ENCODE data around the gene KRTAP12-3. TPM values are rescaled to one million over a fixed set of nuclear protein-coding genes. Genes with fewer than 3 reads are reported as not detected.
"Not testable (repeated sequence)": the region's sequence is repeated elsewhere in the genome, so short reads cannot be mapped to it uniquely, and the experiment has no call there.

KRTAP12-3 gene, protein sequence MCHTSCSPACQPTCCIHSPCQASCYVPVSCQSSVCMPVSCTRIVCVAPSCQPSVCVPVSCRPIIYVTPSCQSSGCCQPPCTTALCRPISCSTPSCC
- total RNA-seq (2014; rRNA removed; shearing (Covaris generic)) = not detected in 2 replicates
- polyA plus RNA-seq (2015; cell fraction: cytosol; rRNA removed) = not detected in 2 replicates
- not detected in 2 replicates for polyA plus RNA-seq (2015; cell fraction: nucleus; rRNA removed)

GRCh38 chr21:44657635-44658540 is at the start of gene KRTAP12-3:
Gene KRTAP12-3, plus strand, starts transcription at chr21:44657932. Its CDS starts 48 bp downstream, at chr21:44657980.
- no peak for DNase-seq (ENCODE audit: low read depth)

DNA sequence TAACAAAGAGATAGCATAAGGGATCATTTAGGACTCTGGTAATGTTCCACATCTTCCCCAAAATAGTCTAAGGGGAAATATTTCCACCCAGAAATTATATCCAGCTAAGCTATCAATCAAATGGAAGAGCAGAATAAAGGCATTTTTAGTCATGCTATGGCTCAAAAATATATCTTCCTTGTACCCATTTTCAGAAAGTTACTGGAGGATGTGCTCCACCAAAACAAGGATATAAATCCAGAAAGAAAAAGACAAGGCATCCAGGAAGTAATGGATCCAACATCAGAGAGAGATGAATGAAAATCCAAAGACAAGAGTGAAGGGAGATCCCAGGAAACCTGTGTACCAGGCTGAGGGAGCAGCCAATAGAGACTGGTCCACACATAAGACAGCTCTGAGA is 48.5 kb upstream of the KRTAP12-3 start:
- DNase-seq (ENCODE audit: low read depth) = no peak

GRCh38 chr21:44610157-44610843 is 47.4 kb upstream of the KRTAP12-3 start:
- not testable (repeated sequence) for DNase-seq (ENCODE audit: low read depth)

DNA sequence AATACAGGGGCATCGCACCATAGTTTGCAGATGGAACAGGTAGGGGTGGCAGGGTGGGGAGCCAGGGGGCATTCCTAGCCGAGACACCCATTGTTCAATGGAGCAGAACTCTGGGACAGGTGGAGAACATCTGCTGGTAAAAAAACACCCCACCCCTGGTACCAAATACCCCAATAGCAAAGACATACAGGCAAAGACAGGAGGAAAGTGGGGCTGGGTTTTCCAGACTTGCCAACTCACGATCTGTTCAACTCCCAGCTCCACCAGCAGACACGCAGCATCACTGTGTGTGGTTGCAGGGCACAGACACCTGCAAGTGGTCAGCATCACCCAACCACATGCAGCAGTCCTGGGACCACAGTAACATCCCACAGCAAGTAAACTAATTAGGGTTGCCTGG is 46.2 kb upstream of the KRTAP12-3 start:
- no peak for DNase-seq (ENCODE audit: low read depth)

GRCh38 chr21:44612029-44612486 is 45.7 kb upstream of the KRTAP12-3 start, which contains the start of gene KRTAP10-8:
Gene KRTAP10-8, plus strand, starts transcription at chr21:44612079. Its CDS starts 22 bp downstream, at chr21:44612101.
- DNase-seq (ENCODE audit: low read depth) = no peak

- DNase-seq (ENCODE audit: low read depth) = no peak
These were observed 45.0 kb upstream of the KRTAP12-3 start for GRCh38 chr21:44612669-44613229.

DNA sequence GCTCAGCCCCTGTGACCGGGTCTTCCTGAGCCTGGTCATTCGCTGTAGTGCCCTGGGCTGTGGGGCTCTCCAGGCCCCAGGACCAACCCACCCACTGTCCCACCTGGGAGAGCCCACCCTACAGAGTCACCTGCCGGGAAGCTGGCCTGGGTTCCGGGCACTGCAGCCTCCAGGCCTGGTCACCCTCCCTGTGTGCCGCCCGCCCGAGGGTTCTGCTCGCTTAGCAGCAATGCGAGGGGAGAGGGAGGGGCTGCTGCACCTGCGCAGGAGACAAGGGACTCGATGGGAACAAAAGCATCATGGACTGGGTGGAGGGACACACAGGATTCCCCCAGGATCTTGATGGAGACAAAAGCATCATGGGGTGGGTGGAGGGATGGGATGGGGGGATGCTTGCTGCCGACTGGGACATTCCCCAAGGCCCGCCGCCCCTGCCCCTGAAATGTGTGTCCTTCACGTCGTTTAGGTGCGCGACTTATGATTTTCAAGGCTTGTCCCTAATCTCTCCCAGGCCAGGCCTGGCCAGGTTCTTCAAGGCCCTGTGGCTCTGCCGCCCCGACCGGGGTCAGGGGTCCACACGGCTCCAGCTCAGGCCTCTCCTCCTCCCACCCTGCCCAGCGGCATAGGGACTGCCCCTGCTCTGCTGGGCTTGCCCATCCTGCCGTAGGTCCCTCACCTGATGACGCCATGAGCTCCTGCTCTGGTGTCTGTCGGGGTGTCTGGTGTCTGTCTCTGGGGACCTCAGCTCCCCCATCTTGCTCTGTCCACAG is 44.2 kb upstream of the KRTAP12-3 start:
- DNase-seq (ENCODE audit: low read depth) = no peak

DNA sequence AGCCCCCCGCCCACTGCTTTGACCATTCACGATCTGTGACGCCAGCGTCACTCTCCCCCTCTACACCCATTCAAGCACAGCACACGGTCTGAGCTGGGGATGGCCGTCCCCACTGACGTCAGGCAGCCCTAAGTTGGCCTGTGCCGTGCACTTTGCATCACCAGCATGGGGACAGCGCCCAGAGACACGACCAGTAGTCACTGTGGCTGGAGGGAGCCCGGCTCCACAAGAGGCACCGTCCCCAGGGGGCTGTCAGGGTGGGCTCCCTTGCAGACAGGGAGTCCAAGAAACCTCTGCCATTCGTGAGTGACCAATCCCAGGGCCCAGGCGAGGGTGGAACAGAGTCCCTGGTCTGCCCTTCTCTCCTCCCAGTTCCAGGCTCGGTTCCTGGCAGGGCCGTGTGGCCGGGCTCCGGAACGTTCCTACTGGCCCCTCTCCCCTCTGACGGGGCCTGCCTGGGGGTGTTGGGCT is 43.5 kb upstream of the KRTAP12-3 start:
- no peak for DNase-seq (ENCODE audit: low read depth)

GRCh38 chr21:44614961-44615391 is 42.8 kb upstream of the KRTAP12-3 start:
- no peak for DNase-seq (ENCODE audit: low read depth)

GRCh38 chr21:44615466-44615865 is 42.3 kb upstream of the KRTAP12-3 start:
- DNase-seq (ENCODE audit: low read depth) = no peak

GRCh38 chr21:44615911-44616590 is 41.7 kb upstream of the KRTAP12-3 start:
- no peak for DNase-seq (ENCODE audit: low read depth)

GRCh38 chr21:44616591-44616926 is 41.2 kb upstream of the KRTAP12-3 start:
- no peak for DNase-seq (ENCODE audit: low read depth)

DNA sequence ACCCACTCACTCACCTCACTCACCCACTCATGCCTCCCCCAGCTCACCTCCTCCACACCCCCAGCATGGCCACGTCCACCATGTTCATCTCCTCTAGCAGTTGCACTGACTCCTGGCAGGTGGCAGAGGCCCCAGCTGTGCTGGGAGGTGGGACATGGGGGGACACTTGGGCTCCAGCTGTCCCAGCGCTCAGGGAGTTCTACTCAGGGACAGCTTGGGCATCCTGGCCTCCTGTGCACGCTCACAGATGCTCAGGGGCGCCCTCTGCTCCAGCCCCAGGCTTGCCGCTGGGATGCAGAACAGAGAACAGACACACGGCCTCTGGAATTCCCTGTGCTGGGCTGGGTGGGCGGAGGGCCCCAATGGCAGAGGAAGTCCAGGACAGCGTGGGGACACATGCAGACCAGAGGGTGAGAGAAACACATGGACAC is 40.6 kb upstream of the KRTAP12-3 start:
- DNase-seq (ENCODE audit: low read depth) = no peak

DNA sequence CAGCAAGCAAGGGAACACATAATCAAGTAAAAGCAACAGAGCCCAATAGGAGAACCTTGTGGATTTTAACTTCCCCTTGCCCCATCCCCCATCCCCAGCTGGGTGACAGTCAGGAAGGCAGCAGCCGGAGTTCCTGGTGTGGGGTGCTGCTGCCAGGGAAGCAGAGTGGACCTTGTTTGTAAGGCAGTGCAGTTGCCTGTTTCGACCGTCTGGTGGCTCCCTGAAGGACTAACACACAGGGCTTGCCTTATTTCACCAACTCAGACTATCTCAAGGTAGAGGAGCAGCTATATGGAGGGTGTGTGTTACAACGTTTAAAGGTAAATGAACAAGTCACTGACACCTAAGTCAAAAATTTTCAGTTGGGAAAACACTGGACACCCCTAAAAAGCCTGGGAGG is 39.2 kb upstream of the KRTAP12-3 start:
- DNase-seq (ENCODE audit: low read depth) = no peak

DNA sequence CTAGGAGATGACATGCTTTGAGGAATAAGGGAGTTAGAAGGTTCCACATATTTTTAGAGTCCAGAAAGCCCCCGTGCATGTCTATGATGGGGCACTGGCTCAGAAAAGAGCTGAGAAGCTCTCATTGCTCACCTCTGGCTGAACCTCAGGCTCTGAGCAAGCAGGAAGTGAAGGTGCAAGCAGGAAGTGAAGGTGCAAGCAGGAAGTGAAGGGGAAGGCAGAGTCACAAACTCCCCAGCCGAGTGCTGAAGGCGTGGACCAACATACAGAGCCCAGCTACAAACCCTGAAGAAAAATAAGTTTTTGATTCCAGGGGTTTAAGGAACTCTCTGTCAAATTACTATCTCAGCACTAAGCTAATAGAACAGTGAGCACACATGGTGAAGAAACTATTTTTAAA is 38.8 kb upstream of the KRTAP12-3 start:
- no peak for DNase-seq (ENCODE audit: low read depth)

DNA sequence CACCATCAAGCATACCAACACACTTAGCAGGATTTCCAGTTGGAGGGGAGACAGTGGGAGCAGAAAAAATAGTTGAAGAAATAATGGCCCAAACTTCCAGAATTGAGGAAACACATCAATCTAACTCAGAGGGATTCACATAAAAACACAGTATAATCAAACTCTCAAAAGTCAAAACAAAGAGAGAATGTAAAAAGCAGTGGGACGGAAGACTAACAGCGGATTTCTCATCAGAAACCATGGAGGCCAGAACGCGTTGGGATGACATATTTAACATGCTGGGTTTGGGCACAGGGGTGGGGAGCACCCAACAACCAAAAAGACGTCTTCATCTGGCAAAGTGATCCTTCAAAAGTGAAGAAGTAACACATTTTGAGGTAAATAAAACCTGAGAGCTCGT is 37.8 kb upstream of the KRTAP12-3 start:
- no peak for DNase-seq (ENCODE audit: low read depth)

GRCh38 chr21:44623575-44623974 is 34.2 kb upstream of the KRTAP12-3 start:
- no peak for DNase-seq (ENCODE audit: low read depth)

DNA sequence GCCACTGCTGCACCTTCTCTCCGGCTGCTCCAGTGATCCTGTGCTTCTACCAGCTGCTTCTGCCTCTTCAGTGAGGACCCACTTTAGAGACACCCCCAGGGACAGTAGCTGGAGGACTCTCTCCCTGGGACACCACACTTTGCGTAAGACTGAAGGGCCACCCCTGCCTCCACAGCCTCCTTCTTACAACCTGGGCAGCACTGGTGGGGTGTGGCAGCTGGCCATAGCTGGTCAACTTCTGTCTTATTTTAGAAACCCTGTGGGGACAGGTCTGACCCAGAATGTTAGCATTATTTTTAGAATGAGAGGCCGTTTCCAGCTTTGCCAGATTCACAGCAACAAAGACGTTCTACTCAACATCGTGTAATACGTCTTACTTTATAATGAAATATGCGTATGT is 32.0 kb upstream of the KRTAP12-3 start:
- DNase-seq (ENCODE audit: low read depth) = no peak

DNA sequence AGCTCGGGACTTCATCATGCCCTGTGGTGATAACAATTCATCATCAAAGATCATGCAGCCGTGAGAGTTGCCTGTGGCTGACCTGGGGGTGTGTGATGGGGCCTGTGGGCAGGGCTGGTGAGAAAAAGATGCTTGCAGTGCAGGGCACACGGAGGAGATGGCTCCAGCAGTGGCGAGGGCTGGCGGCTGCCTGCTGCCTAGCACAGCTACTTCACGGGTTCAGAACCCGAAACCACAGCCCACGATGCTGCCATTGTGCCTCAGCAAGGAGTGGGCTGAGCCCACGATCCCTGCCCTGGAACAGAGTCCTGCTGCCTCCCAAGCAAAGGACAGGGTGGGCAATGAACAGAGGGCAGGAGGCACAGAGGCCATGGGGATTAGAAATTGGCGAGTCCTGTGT is 31.5 kb upstream of the KRTAP12-3 start:
- DNase-seq (ENCODE audit: low read depth) = no peak

DNA sequence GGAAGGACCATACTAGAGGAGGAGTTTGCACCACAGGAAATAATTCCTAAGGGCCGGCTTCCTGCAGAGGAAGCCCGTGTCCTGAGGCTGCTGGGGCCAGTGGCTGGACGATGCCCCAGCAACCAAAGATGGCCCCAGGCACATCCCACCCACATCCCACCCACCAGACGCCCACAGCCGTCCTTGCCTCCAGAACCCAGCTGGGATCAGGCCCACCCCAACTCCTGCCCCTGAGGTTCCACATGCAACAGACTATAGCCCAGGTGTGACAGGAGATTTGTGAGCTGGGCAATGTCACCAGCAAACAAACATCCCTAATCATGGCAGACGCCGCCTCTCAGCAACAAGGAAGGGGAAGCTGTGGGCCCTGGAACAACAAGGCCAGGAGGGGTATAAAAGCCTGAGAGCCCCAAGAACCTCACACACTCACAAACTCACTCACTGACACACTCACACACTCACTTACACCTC is 31.0 kb upstream of the KRTAP12-3 start, which contains the start of gene KRTAP10-9:
TSS of gene KRTAP10-9 (plus strand) at position 421 of the 471 bp plus-strand sequence. CDS start 79 bp downstream, outside the sequence.
- no peak for DNase-seq (ENCODE audit: low read depth)
